Fibroblast of the aortic adventitia (primary cell): ENCODE measurements around the gene HPGDS. TPM values are rescaled to one million over a fixed set of nuclear protein-coding genes. Genes with fewer than 3 reads are reported as not detected.

Experiments used
- DNase-seq: peaks from one replicate; pipeline ENCODE4 v3.0.0-alpha.2; 2010; ENCODE audit warnings: low read depth
- H3K4me3 ChIP-seq: 2 replicates; pipeline ENCODE4 v1.5.1; 2011; ENCODE audit warnings: low read depth, mild to moderate bottlenecking, control low read depth, low read length, moderate library complexity
- CTCF ChIP-seq: IDR thresholded peaks from 2 replicates; pipeline ENCODE4 v1.5.1; 2011; ENCODE audit warnings: mild to moderate bottlenecking, low read length, control low read depth, inconsistent platforms; ENCODE audit not compliant: insufficient read depth
- total RNA-seq: library from RNA; depleted of rRNA; stranded (reverse); fragments of >200 nt; gene quantifications from 2 replicates; pipeline ENCODE4 v1.2.3, GENCODE V29; 2012; ENCODE audit warnings: low replicate concordance

The HPGDS gene
- total RNA-seq, 1 donor: not detected

- no peak for DNase-seq
- H3K4me3 ChIP-seq: no peak overlapping the region
- no peak for TF ChIP-seq CTCF
Measured at GRCh38 chr4:94369046-94369445, 26.4 kb upstream of the HPGDS start.

- no peak overlapping the region for H3K4me3 ChIP-seq
- no peak for DNase-seq
- TF ChIP-seq CTCF: no peak
Measured at GRCh38 chr4:94368459-94368858, 25.8 kb upstream of the HPGDS start.

GRCh38 chr4:94365304-94365703 lies 22.7 kb upstream of the HPGDS start:
- TF ChIP-seq CTCF: no peak
- no peak overlapping the region for H3K4me3 ChIP-seq
- DNase-seq: peak; percentile 12

GRCh38 chr4:94364527-94364926 lies 21.9 kb upstream of the HPGDS start:
- DNase-seq: no peak
- no peak overlapping the region for H3K4me3 ChIP-seq
- TF ChIP-seq CTCF: no peak

GRCh38 chr4:94363136-94363655 lies 20.6 kb upstream of the HPGDS start:
- no peak for TF ChIP-seq CTCF
- H3K4me3 ChIP-seq: no peak overlapping the region
- DNase-seq: peak; percentile 15

- H3K4me3 ChIP-seq: no peak overlapping the region
- DNase-seq: no peak
- no peak for TF ChIP-seq CTCF
Measured at GRCh38 chr4:94359838-94360237, 17.2 kb upstream of the HPGDS start.

GRCh38 chr4:94359221-94359620 lies 16.6 kb upstream of the HPGDS start:
- DNase-seq: no peak
- H3K4me3 ChIP-seq: no peak overlapping the region
- TF ChIP-seq CTCF: no peak
